GM23248 (cell line): Measurements from ENCODE around the gene NFKBIA.

Source experiments
- EZH2 ChIP-seq: fragments of 200-600 bp; sonication (generic); IDR thresholded peaks from 2 replicates; pipeline ENCODE4 v1.6.1; 2018; ENCODE audit warnings: antibody characterized with exemption, mild to moderate bottlenecking; ENCODE audit not compliant: insufficient read depth, poor library complexity, severe bottlenecking
- EZH2phosphoT487 ChIP-seq: fragments of 200-600 bp; sonication (generic); IDR thresholded peaks from 2 replicates; pipeline ENCODE4 v1.6.1; 2018; ENCODE audit warnings: antibody characterized with exemption, moderate library complexity, mild to moderate bottlenecking, low read depth; ENCODE audit not compliant: insufficient read depth

DNA sequence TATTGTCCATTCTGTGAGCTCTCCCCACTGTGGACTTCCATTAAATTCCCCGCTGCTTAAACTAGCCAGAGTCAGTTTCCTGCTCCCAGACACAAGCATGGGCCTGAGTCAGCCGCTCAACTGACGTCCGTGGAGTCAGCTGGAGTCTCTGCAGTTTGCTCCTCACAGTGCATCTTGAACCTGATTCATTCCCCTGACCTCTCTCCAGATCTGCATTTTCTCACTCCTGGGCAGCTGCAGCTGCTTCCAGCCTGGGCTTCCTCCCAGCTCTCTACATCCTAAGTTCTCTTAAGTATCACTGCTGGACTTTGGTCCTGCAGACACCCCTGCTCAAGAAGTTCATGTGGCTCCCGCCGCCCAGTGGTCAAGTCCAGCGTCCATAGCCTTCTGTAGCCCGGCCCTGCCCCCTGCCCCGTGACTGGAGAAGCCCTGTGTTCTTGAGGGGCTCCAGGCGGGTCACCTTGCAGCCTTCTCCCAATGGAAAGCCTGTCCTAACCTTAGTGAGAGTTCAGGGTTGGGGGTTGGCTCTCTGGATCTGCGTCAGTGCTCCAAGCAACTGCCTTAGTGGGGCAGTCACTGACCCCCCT, 20.0 kb downstream of the NFKBIA start:
- TF ChIP-seq EZH2 = no peak
- TF ChIP-seq EZH2phosphoT487 = no peak
